Aorta (tissue), 5 donors: Measurements from ENCODE around the gene CEND1. TPM values are rescaled to one million over a fixed set of nuclear protein-coding genes. Genes with fewer than 3 reads are reported as not detected.

Source experiments
- ATAC-seq: fragments of 200-7000 bp; cut with Tn5 transposase; one replicate; pipeline ENCODE4 v1.9.1; 2022; ENCODE audit warnings: moderate library complexity; ENCODE audit not compliant: low FRiP score
- DNase-seq, 2 donors: peaks; one replicate each; pipeline ENCODE4 v3.0.0-alpha.2; 2020
- H3K27ac ChIP-seq, 2 donors: one replicate each; pipeline ENCODE4 v1.5.1; 2013; ENCODE audit warnings: low read length in 2 of 2, mild to moderate bottlenecking in 2 of 2, moderate library complexity in 2 of 2, control low read depth in 1 of 2, inconsistent platforms in 1 of 2, low read depth in 1 of 2
- H3K27me3 ChIP-seq, 2 donors: one replicate each; pipeline ENCODE4 v1.6.1; 2013; ENCODE audit warnings: control low read depth in 1 of 2, low read length in 1 of 2, mild to moderate bottlenecking in 1 of 2, moderate library complexity in 1 of 2; ENCODE audit not compliant: insufficient read depth in 2 of 2, control insufficient read depth in 1 of 2
- H3K36me3 ChIP-seq, 2 donors: one replicate each; pipeline ENCODE4 v1.6.1; 2013; ENCODE audit warnings: control low read depth in 1 of 2, low read length in 1 of 2, mild to moderate bottlenecking in 1 of 2; ENCODE audit not compliant: insufficient read depth in 2 of 2, control insufficient read depth in 1 of 2
- H3K4me1 ChIP-seq, 2 donors: one replicate each; pipeline ENCODE4 v1.6.1; 2013; ENCODE audit warnings: low read length in 2 of 2, control low read depth in 1 of 2, mild to moderate bottlenecking in 1 of 2, moderate library complexity in 1 of 2; ENCODE audit not compliant: insufficient read depth in 2 of 2, control insufficient read depth in 1 of 2
- H3K4me3 ChIP-seq, 2 donors: one replicate each; pipeline ENCODE4 v1.5.1; 2013; ENCODE audit warnings: low read length in 2 of 2, control low read depth in 1 of 2, mild to moderate bottlenecking in 1 of 2
- H3K9me3 ChIP-seq: one replicate; pipeline ENCODE4 v1.6.1; 2013; ENCODE audit warnings: mild to moderate bottlenecking, low read length; ENCODE audit not compliant: control insufficient read depth
- WGBS, 2 donors: extraction: QIAGEN DNeasy Blood & Tissue Kit; methylation state at CpG; one replicate each; pipeline ENCODE4 v1.1.7; 2013; 5-methylcytosine and 5-hydroxymethylcytosine counted together
- intact Hi-C, 2 donors: fragments of 100-400 bp; cut with DNase I; formaldehyde crosslinking; loops; one replicate each; pipeline versions ENCODE4 v1.14.2 to v1.15.0; 2022
- polyA plus RNA-seq, 2 donors: library from polyadenylated mRNA; stranded (reverse); fragments of 200-250 nt; gene quantifications; one replicate each; pipeline ENCODE4 v1.2.3, GENCODE V29; 2013
- total RNA-seq, 2 donors: library from RNA; stranded (reverse); fragmentation: NEBNext Ultra II Directional; extraction: Animal tissue kit (Norgen Biotek cat#: 25700); gene quantifications; one replicate each; pipeline ENCODE4 v1.2.1, GENCODE V29; 2021
- donor health status: healthy with polysubstance abuse.
- donor health status: Bipolar disorder and iron deficiency.
- donor health status: DM: no; HTN: no; CAD: no.
- donor health status: DM: no; HTN: no; CAD: no.
- donor health status: DM: yes; HTN: yes; CAD: no.

CEND1 gene
- total and polyA plus RNA-seq, 4 donors, result 0.10 TPM; not detected in 3

DNA sequence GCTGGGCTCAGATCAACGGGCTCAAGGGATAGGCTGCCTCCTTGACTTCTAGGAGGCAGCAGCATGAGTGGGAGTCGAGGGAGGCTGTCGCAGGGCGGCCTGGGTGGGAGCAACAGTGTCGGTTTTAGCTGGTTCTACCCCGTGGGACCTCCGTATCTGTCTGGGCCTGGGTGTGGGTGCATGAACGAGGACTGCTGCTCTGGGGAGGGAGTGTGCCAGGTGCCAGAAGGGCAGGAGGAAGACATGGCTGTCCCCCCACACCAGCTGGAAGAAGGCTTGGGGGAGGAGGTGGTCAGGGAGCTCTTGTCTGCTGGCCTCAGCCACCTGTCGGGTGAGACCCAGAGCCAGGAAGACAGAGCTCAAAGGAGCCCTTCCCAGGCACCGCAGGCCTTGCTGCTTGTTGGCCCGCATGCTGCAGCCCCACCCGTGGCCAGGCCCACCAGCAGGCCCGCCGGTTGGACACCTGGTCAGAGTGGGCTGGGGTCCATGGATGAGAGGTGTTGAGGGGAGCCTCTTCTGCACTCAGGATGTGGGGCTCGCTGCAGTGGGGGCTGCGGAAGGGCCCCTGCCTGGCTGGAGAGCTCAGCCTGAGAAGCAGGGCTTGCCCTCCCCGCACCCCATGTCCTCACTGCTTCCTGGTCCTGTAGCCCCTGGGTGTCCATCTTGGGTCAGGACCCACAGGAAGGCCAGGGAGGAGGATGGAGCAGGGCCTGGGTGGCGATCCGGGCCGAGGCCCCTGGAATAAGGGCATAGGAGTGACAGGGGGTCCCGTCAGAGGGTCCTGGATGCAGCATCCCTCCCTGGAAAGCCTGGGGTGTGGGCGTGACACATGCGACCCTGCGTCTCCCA is 3.4 kb downstream of the CEND1 start:
- H3K27ac ChIP-seq, result no peak overlapping the region
- ATAC-seq, result no peak
- H3K36me3 ChIP-seq, result no peaks in the 10 kb centered on the region
- H3K4me3 ChIP-seq, result no peak overlapping the region
- H3K27me3 ChIP-seq, result no peaks in the 10 kb centered on the region
- intact Hi-C loops, result no loop called here
- H3K4me1 ChIP-seq, result no peaks in the 10 kb centered on the region
- no peaks in the 10 kb centered on the region for H3K9me3 ChIP-seq
- WGBS, 2 donors, result 81 to 83% methylated on average over 23 to 24 of the region's 24 CpGs
- DNase-seq, result no peak

DNA sequence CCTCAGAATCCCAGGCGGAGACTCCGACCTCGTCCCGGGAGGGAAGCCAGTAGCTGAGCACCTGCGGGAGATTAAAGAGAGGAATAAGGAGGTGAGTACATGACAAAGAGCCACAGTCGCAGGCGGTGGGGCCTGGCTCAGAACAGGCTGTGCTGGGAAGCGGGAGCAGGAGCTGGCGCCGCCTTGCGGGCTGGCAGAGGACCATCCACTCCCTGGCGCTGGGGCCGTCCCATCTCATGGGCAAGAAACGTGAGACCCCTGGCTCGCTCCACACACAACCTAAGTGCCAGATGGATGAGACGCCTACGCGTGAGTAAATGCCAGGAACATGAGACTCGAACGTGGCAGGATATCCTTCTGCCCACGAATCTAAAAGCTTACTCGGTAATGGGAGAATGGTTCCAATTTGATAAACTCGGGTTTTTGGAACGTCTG is 6.3 kb downstream of the CEND1 start:
- Histone ChIP-seq H3K36me3 (no peaks in the 10 kb centered on the region), H3K4me1 (no peaks in the 10 kb centered on the region), H3K9me3 (no peaks in the 10 kb centered on the region), H3K27me3 (no peaks in the 10 kb centered on the region), H3K27ac (no peak overlapping the region), H3K4me3 (no peak overlapping the region)
- intact Hi-C loops, result no loop called here
- WGBS, 2 donors, result 9% methylated on average over 24 of the region's 24 CpGs
- DNase-seq, result peak; percentile 83 to 93
- ATAC-seq, result peak; percentile 71

DNA sequence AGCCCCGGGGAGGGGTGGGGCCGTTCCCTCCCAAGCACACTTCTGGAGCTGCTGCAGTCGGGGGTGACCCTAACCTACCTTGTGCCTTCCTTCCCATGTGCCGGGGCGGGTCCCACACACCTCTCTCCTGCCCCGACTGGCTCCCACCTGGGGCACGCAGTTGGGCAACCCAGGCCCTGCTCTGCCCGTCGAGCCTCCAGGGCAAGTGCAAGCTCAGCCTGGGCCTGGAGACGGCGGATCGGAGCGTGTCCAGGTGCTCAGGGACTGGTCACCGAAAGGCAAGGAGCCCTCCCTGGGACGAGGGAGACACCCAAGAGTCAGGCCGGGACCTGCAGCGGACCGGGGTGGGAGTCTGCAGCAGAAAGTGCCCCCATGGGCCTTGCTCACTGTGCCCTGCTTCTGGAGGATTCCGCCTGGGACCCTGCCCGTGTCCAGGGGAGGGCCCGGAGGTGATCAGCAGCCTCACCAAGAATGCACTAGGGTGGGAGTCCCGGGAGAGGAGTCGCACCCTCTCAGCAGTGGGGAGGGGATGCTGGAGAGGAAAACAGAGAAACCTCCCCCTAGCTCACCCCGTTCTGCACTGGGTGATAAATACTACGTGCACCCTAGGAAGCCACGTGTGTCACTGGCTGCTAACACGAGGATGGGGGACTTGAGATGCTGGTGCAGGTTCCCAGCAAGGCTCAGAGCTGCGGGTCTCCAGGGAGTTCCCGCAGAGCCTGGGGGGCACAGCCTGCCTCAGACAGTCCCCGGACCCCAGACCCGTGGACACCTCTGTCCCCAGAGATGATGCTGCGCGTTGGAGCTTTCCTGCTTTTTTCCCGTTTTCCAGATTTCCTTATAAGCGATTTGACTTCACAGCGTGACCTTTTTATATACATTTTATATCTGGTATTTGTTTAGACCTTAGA is 7.4 kb downstream of the CEND1 start:
- DNase-seq, result no peak
- Histone ChIP-seq H3K27me3 (no peaks in the 10 kb centered on the region), H3K4me3 (no peak overlapping the region), H3K27ac (no peak overlapping the region), H3K9me3 (no peaks in the 10 kb centered on the region), H3K36me3 (no peaks in the 10 kb centered on the region), H3K4me1 (no peaks in the 10 kb centered on the region)
- whole genome bisulfite sequencing, 2 donors, result 72 to 73% methylated on average over 36 of the region's 36 CpGs
- ATAC-seq, result no peak
- intact Hi-C loops, result no loop called here

- Histone ChIP-seq H3K9me3 (no peaks in the 10 kb centered on the region), H3K4me1 (no peaks in the 10 kb centered on the region), H3K36me3 (no peaks in the 10 kb centered on the region), H3K27ac (no peak overlapping the region), H3K4me3 (no peak overlapping the region), H3K27me3 (no peaks in the 10 kb centered on the region)
- 96 to 97% methylated on average over 16 of the region's 16 CpGs for WGBS, 2 donors
- intact Hi-C loops, result loop anchor here in 1 of 2 donors (10.0 kb wide), 1 partner anchor 225 kb away; no protein-coding TSS in a partner anchor
- DNase-seq (no peak), ATAC-seq (no peak)
These were observed 9.8 kb downstream of the CEND1 start for GRCh38 chr11:779955-780532.

GRCh38 chr11:778976-779954 is 10.6 kb downstream of the CEND1 start:
- Histone ChIP-seq H3K27ac (no peak overlapping the region), H3K4me1 (no peaks in the 10 kb centered on the region), H3K27me3 (no peaks in the 10 kb centered on the region), H3K36me3 (no peaks in the 10 kb centered on the region), H3K9me3 (no peaks in the 10 kb centered on the region), H3K4me3 (no peak overlapping the region)
- WGBS, 2 donors, result 94 to 95% methylated on average over 23 of the region's 23 CpGs
- DNase-seq, result no peak
- no peak for ATAC-seq
- intact Hi-C loops, result loop anchor here in 1 of 2 donors (10.0 kb wide), 1 partner anchor 224 kb away; no protein-coding TSS in a partner anchor

GRCh38 chr11:777288-778255 is 12.3 kb downstream of the CEND1 start, which contains the start of gene GATD1:
GATD1 (minus strand) TSS chr11:777487; CDS start chr11:777462, 25 bp downstream.
- no peaks in the 10 kb centered on the region for H3K36me3 ChIP-seq
- no peaks in the 10 kb centered on the region for H3K9me3 ChIP-seq
- H3K4me3 ChIP-seq, result peak within 1 kb of the TSS; percentile 62 to 69
- WGBS, 2 donors, result 1% methylated on average over 84 to 110 of the region's 110 CpGs
- intact Hi-C loops, result loop anchor here in 1 of 2 donors (10.0 kb wide), 1 partner anchor 223 kb away; no protein-coding TSS in a partner anchor
- peak; percentile 92 for ATAC-seq
- peak within 1 kb of the TSS in 1 of 2 donors; percentile 13 for H3K27ac ChIP-seq
- DNase-seq, result peak; percentile 95 to 98
- no peaks in the 10 kb centered on the region for H3K4me1 ChIP-seq
- no peaks in the 10 kb centered on the region for H3K27me3 ChIP-seq
